Ascending aorta (tissue), 2 donors: ENCODE measurements around the gene VPS35. TPM values are rescaled to one million over a fixed set of nuclear protein-coding genes. Genes with fewer than 3 reads are reported as not detected.
"Not testable (repeated sequence)": the region's sequence is repeated elsewhere in the genome, so short reads cannot be mapped to it uniquely, and the experiment has no call there.

Source experiments
- DNase-seq, 2 donors: peaks; one replicate each; pipeline ENCODE4 v3.0.0-alpha.2; 2019; ENCODE audit warnings: low spot score in 2 of 2
- H3K27ac ChIP-seq, 2 donors: fragments of 200-600 bp; sonication (generic); one replicate each; pipeline ENCODE4 v1.5.1; 2016 to 2017; ENCODE audit warnings: mild to moderate bottlenecking in 1 of 2
- H3K27me3 ChIP-seq: fragments of 200-600 bp; sonication (generic); one replicate; pipeline ENCODE4 v1.5.1; 2017
- H3K36me3 ChIP-seq, 2 donors: fragments of 200-600 bp; sonication (generic); one replicate each; pipeline ENCODE4 v1.5.1; 2016
- H3K4me1 ChIP-seq, 2 donors: fragments of 200-600 bp; sonication (generic); one replicate each; pipeline ENCODE4 v1.5.1; 2016 to 2017; ENCODE audit warnings: mild to moderate bottlenecking in 1 of 2
- H3K4me3 ChIP-seq, 2 donors: fragments of 200-600 bp; sonication (generic); one replicate each; pipeline ENCODE4 v1.5.1; 2016 to 2017; ENCODE audit warnings: mild to moderate bottlenecking in 1 of 2
- H3K9me3 ChIP-seq, 2 donors: fragments of 200-600 bp; sonication (generic); one replicate each; pipeline ENCODE4 v1.5.1; 2016
- CTCF ChIP-seq, 3 experiments: fragments of 200-600 bp in 2 of 3; fragments of 450-650 bp in 1 of 3; sonication (generic) in 2 of 3; IDR thresholded peaks; one replicate each; pipeline ENCODE4 v1.5.1; 2016 to 2019; ENCODE audit warnings: antibody characterized with exemption in 3 of 3, mild to moderate bottlenecking in 1 of 3, moderate library complexity in 1 of 3
- intact Hi-C: fragments of 100-400 bp; cut with DNase I; formaldehyde crosslinking; loops from one replicate; pipeline ENCODE4 v1.15.1; 2023
- total RNA-seq: library from RNA; depleted of rRNA; stranded (reverse); fragments of >200 nt; gene quantifications from one replicate; pipeline ENCODE4 v1.1.0, GENCODE V29; 2016

VPS35 gene
- total RNA-seq, 1 donor from 2014 or later = 31.9 TPM

DNA sequence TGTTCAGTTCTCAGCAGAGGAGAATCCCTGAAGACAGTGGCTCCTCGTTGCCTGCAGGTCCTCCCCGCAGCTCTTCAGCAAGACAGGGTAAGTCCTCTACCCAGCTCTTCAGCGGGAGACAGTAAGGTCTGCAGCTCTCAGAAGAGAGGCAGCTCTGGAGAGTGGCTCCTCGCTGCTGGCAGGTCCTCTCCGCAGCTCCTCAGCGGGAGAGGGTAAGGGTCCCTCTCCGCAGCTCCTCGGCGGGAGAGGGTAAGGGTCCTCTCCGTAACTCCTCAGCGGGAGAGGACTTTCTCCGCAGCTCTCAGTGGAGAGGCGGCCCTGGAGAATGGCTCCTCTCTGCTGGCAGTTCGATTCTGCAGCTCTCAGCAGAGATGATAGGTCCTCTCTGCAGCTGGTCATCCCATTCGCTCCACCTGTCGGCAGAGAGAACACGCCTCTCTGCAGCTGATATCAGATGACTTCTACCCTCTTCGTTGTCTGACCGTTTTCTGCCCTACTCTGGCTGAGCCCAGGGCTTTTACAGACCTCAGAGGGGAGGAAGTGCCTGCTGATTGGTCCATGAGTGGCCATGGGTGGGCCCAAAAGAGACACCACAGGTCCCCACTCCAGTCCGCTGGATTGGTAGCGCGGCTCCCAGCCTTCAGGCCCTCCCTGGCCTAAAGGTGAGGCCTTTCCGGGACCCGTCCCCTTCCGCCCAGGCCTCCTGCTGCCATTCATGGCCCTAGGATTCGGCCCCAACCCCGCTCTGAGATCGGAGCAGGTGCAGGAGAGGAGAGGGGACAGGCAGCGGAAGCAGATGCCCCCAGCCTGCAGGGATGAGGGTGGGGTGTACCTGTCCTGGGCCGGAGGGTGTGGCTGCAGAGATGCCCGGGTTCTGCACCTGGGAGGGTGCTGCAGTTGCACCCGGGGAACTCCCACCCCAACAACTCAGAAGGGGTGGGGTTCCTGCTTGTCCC, 55.9 kb downstream of the VPS35 start:
- Histone ChIP-seq H3K27me3 (no peaks in the 10 kb centered on the region), H3K4me1 (no peaks in the 10 kb centered on the region), H3K4me3 (no peak overlapping the region), H3K9me3 (no peaks in the 10 kb centered on the region), H3K36me3 (no peaks in the 10 kb centered on the region), H3K27ac (no peak overlapping the region)
- intact Hi-C loops = no loop called here
- TF ChIP-seq CTCF (IDR thresholded peaks at IDR 0.05) = no peak
- no peak for DNase-seq

DNA sequence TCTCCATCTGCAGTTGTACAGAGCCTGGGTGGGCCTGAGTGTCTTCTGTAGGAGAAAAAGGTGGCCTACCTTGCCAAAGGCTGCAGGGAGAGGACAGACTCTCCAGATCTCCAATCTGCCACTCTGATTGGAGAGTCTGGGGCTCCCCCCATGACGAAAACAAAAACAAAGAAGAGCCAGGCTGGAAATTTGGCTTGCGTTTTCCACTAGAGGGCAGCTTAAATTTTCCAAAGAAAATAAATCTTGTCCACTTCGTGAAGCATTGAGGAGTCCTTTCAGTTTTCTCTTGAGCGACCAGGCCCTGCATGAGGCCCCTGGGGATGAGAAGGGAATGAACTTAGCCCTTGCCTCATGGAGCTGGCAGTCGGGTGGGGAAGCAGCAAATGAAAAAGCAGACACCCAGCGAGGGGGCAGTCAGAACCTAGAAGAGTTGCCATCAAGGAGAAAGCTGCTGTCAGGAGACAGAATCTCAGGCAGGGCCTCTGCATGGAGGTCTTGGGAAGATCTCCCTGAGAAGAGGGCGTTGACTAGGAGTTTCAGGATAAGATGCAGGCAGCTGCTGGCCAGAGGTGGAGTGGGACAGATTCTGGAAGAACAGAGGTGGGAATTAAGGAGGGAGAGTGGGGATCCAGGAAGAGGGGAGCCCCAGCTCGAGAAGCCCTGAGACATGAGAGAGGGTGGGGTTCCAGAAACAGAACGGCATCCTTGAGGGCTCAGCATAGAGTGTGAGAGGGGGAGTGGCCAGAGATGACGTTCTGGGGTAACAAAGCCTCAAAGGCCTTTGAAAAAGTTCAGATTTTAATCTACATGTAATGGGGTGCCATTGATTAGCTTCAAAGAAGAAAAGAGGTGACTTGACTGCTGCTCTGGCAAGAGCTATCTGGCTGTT, 59.4 kb downstream of the VPS35 start:
- Histone ChIP-seq H3K4me1 (no peaks in the 10 kb centered on the region), H3K4me3 (no peak overlapping the region), H3K27me3 (no peaks in the 10 kb centered on the region), H3K27ac (no peak overlapping the region), H3K9me3 (no peaks in the 10 kb centered on the region), H3K36me3 (no peaks in the 10 kb centered on the region)
- intact Hi-C loops = no loop called here
- no peak for DNase-seq
- TF ChIP-seq CTCF (IDR thresholded peaks at IDR 0.05) = no peak

DNA sequence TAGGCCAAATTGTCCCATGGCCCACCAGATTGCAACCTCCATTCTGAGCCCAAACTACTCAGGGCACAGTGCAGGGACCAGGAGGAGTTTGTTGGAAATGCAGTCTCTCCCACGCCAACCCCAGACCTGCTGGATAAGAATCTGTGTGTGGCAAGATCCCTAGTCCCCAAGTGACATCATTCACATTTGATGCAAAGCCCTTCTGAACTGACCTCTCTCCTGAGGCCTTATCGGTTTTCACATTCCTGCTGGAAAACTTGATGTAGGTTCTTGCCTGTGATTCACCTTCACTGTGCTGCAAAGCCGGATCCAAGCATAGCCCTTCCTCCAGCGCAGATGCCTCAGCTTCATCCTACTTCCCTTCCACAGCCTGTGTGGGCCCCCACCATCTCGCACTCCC, 61.2 kb downstream of the VPS35 start:
- intact Hi-C loops = no loop called here
- Histone ChIP-seq H3K27me3 (no peaks in the 10 kb centered on the region), H3K4me3 (no peak overlapping the region), H3K9me3 (no peaks in the 10 kb centered on the region), H3K36me3 (no peaks in the 10 kb centered on the region), H3K4me1 (no peaks in the 10 kb centered on the region), H3K27ac (no peak overlapping the region)
- DNase-seq = no peak
- no peak for TF ChIP-seq CTCF (IDR thresholded peaks at IDR 0.05)

DNA sequence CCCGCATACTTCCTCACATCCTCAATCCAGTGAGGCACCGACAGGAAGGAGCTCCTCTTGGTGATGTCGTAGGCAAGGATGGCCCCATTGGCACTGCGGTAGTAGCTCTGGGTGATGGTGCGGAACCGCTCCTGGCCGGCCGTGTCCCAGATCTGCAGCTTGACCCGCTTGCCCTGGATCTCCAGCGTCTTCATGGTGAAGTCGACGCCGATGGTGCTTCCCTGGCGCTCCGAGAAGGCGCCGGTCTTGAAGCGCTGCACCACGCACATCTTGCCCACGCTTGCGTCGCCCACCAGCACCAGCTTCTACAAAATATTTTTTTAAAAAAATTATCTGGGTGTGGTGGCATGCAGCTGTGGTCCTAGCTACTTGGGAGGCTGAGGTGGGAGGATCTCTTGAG, 62.3 kb downstream of the VPS35 start:
- DNase-seq, H3K4me3 ChIP-seq, H3K4me1 ChIP-seq, H3K27me3 ChIP-seq, H3K27ac ChIP-seq, intact Hi-C loops, H3K9me3 ChIP-seq, H3K36me3 ChIP-seq: not testable (repeated sequence)

- H3K27me3 ChIP-seq, intact Hi-C loops, H3K4me3 ChIP-seq, H3K4me1 ChIP-seq, DNase-seq, H3K9me3 ChIP-seq, H3K27ac ChIP-seq, H3K36me3 ChIP-seq: not testable (repeated sequence)
These were observed 64.1 kb downstream of the VPS35 start for GRCh38 chr16:46624862-46625261.

GRCh38 chr16:46623707-46624106, 65.3 kb downstream of the VPS35 start:
- H3K4me1 ChIP-seq, H3K36me3 ChIP-seq, H3K9me3 ChIP-seq, intact Hi-C loops, H3K27me3 ChIP-seq, H3K4me3 ChIP-seq, H3K27ac ChIP-seq, DNase-seq: not testable (repeated sequence)

DNA sequence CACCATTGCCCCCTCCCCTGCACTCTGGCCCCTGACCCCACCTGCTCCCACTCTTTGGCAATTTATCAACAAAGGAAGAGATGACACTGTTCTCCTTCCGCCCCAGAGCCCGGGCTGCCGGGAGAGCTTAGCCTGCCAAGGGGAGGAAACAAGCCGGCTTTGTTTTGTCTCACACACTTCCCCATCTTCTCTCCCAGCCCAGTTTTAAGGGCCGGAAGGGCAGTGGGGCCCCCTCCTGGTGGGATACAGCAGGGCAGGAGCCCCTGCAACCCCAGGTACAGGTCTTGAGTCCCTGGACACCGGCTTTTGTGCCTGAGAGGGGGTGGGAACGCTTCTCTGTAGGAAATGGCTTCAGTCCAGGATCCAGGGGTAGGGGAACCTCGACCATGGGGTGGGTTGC, 65.7 kb downstream of the VPS35 start:
- H3K36me3 ChIP-seq, intact Hi-C loops, H3K4me1 ChIP-seq, H3K27ac ChIP-seq, H3K27me3 ChIP-seq, H3K4me3 ChIP-seq, DNase-seq, H3K9me3 ChIP-seq: not testable (repeated sequence)
